Measurements from ENCODE around the gene RPL28.

RPL28 gene

DNA sequence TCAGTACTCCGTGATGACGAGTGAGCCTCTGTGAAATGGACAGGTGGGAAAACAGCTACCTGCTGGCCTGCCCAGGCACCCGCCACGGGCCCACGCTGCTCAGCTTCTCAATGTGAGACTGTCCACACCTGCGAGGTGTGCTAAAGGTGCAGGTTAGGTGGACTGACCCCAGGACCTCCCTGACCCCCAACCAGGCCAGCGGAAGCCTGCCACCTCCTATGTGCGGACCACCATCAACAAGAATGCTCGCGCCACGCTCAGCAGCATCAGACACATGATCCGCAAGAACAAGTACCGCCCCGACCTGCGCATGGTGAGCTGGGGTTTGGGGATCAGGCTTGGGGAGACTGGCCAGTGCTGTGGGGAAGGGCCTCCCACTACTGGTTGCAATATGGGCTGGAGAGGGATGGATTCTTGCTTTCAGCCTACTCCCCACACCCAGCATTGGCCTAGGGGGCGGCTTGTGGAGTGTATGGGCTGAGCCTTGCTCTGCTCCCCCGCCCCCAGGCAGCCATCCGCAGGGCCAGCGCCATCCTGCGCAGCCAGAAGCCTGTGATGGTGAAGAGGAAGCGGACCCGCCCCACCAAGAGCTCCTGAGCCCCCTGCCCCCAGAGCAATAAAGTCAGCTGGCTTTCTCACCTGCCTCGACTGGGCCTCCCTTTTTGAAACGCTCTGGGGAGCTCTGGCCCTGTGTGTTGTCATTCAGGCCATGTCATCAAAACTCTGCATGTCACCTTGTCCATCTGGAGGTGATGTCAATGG is 2.2 kb downstream of the RPL28 start:
- peak overlapping the region; percentile 97 for H3K4me3 ChIP-seq (ENCODE audit: low read depth, low read length)
- in situ Hi-C loops (cut with HindIII; ENCODE audit: low sequenced_read_pairs): loop anchor here (5.0 kb wide), 1 partner anchor 211 kb away; no protein-coding TSS in a partner anchor
- no peak for DNase-seq (ENCODE audit: low read depth)
- TF ChIP-seq, protein P1, sequence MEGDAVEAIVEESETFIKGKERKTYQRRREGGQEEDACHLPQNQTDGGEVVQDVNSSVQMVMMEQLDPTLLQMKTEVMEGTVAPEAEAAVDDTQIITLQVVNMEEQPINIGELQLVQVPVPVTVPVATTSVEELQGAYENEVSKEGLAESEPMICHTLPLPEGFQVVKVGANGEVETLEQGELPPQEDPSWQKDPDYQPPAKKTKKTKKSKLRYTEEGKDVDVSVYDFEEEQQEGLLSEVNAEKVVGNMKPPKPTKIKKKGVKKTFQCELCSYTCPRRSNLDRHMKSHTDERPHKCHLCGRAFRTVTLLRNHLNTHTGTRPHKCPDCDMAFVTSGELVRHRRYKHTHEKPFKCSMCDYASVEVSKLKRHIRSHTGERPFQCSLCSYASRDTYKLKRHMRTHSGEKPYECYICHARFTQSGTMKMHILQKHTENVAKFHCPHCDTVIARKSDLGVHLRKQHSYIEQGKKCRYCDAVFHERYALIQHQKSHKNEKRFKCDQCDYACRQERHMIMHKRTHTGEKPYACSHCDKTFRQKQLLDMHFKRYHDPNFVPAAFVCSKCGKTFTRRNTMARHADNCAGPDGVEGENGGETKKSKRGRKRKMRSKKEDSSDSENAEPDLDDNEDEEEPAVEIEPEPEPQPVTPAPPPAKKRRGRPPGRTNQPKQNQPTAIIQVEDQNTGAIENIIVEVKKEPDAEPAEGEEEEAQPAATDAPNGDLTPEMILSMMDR (IDR thresholded peaks at IDR 0.05; ENCODE audit: low read depth, low read length, missing control alignments): no peak

DNA sequence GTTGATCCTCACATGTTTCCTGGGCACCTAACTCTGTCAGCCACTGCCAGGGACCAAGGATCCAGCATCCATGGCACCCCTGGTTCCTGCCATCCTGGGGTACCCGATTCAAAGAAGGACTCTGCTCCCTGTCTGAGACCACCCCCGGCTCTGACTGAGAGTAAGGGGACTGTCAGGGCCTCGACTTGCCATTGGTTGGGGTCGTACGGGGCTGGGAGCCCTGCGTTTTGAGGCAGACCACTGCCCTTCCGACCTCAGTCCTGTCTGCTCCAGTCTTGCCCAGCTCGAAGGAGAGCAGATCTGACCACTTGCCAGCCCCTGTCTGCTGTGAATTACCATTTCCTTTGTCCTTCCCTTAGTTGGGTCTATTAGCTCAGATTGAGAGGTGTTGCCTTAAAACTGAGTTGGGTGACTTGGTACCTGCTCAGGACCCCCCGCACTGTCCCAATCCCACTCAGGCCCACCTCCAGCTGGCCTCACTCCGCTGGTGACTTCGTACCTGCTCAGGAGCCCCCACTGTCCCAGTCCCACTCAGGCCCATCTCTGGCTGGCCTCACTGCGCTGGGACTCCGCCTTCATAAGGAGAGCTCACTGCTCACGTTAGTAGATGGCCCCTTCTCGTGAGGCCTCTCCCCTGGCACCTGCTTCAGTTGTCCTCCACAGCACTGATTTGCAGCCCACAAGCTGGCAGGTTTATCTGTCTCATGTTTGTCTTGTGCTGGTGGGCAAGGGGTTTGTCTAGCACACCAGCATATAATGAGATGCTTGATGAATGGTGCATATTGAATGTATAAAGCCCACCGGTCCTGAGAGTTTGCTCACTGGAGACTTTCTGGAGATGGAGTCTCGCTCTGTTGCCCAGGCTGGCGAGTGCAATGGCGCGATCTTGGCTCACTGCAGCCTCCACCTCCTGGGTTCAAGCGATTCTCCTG is 3.9 kb downstream of the RPL28 start:
- DNase-seq (ENCODE audit: low read depth): no peak
- in situ Hi-C loops (cut with HindIII; ENCODE audit: low sequenced_read_pairs): loop anchor here (5.0 kb wide), 2 partner anchors 37 to 212 kb away; partner anchors contain the start of gene COX6B2
- H3K4me3 ChIP-seq (ENCODE audit: low read depth, low read length): no peak overlapping the region
- TF ChIP-seq, protein P1 (IDR thresholded peaks at IDR 0.05; ENCODE audit: low read depth, low read length, missing control alignments): no peak

DNA sequence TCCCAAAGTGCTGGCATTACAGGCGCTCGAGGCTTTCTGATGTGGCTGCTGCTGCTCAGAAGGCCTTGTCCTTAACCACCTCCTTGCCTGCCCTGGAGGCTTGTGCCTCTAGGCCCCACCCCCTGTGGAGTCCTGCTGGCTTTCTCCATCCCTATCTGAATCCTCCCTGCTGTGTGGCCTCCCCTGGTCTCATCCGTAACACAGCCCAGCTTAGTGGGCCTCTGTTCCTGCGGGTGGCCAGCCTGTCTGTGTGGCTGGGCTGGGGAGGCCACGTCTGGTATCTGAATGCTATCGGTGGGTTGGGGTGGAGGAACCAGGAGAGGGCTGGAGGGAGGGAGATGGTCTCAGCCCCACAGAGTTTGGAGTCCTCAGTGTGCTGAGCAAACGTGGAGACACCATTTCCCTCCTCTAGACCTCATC is 4.7 kb downstream of the RPL28 start:
- TF ChIP-seq, protein P1 (IDR thresholded peaks at IDR 0.05; ENCODE audit: low read depth, low read length, missing control alignments): no peak
- H3K4me3 ChIP-seq (ENCODE audit: low read depth, low read length): no peak overlapping the region
- in situ Hi-C loops (cut with HindIII; ENCODE audit: low sequenced_read_pairs): loop anchor here (5.0 kb wide), 1 partner anchor 38 kb away; the partner anchor contains the start of gene COX6B2
- no peak for DNase-seq (ENCODE audit: low read depth)

DNA sequence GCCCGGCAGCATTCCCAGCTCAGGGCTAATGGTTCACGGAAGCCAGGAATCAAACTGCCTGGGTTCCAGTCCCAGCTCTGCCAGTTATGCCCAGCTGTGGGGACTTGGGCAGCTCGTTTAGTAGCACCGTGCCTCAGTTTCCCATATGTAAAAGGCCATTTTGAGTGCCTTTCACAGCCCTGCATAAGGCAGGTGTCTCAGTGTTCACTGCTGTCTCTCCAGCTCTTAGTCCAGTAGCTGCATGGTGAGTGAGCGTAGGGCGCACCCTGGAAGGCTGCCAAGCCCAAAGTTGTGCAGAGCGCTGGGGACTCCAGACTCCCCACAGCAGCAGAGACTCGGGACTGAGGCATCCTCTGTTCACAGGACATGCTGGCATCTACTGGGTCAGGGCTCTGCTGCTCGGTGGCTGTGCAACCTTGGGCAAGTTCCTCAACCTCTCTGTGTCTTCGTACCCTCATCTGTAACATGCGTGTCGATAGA is 5.5 kb downstream of the RPL28 start:
- in situ Hi-C loops (cut with HindIII; ENCODE audit: low sequenced_read_pairs): loop anchor here (5.0 kb wide), 1 partner anchor 39 kb away; the partner anchor contains the start of gene COX6B2
- H3K4me3 ChIP-seq (ENCODE audit: low read depth, low read length): no peak overlapping the region
- TF ChIP-seq, protein P1 (IDR thresholded peaks at IDR 0.05; ENCODE audit: low read depth, low read length, missing control alignments): no peak
- DNase-seq (ENCODE audit: low read depth): no peak

DNA sequence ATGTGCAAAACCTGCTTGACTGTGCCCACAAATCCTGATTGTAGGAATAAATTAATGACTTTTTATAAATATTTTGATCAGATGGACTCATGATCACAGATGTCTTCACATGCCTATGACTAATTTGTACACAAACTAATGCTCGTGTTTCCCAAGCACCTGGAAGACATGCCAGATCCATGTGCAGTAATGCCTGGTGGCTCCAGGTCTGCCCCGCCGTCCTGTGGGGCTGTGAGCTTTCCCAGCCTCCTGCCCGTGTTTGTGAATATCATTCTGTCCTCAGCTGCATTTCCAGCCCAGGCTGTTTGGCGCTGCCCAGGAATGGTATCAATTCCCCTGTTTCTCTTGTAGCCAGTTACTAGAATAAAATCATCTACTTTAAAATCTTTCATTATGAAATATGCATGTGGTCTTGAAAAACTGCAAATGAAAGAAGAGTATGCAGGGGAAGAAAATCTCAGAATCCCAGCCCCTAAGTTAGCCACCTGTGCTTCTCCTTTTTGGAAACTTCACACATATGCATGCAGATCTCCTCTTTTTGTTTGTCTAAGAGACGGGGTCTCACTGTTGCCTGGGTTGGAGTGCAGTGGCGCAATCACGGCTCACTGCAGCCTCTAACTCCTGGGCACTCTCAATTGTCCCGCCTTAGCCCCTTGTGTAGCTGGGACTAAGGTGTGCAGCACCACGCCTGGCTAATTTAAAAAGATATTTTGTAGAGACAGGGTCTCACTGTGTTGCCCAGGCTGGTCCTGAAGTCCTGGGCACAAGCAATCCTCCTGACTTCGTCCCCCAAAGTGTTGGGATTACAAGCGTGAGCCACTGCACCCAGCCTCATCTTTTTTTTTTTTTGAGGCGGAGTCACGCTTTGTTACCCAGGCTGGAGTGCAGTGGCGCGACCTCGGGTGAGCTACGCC is 6.2 kb downstream of the RPL28 start:
- H3K4me3 ChIP-seq (ENCODE audit: low read depth, low read length): no peak overlapping the region
- DNase-seq (ENCODE audit: low read depth): no peak
- in situ Hi-C loops (cut with HindIII; ENCODE audit: low sequenced_read_pairs): loop anchor here (5.0 kb wide), 1 partner anchor 40 kb away; the partner anchor contains the start of gene COX6B2
- TF ChIP-seq, protein P1 (IDR thresholded peaks at IDR 0.05; ENCODE audit: low read depth, low read length, missing control alignments): no peak
